T-cell (primary cell): Measurements from ENCODE around the gene DVL3. TPM values are rescaled to one million over a fixed set of nuclear protein-coding genes. Genes with fewer than 3 reads are reported as not detected.
"Not testable (repeated sequence)": the region's sequence is repeated elsewhere in the genome, so short reads cannot be mapped to it uniquely, and the experiment has no call there.

Source experiments
- ATAC-seq, 4 experiments: fragments of 200-7000 bp in 3 of 4; fragments of 150-1000 bp in 1 of 4; cut with Tn5 transposase; replicated peaks in 1 of 4; 1 replicate in 3 of 4; 2 replicates in 1 of 4; pipeline ENCODE4 v1.10.0; 2021; ENCODE audit warnings: moderate library complexity in 3 of 4, mild to moderate bottlenecking in 2 of 4, moderate number of reproducible peaks in 1 of 4
- CTCF ChIA-PET, 2 donors: fragments of 300-600 bp; sonication (Branson Sonifier 250); formaldehyde crosslinking; loops; one replicate each; lab custom pipeline; 2022; ENCODE audit warnings: antibody characterized with exemption in 2 of 2; lab: Charles Lee
- POLR2A ChIA-PET, 2 donors: fragments of 300-600 bp; sonication (Branson Sonifier 250); formaldehyde crosslinking; loops; one replicate each; lab custom pipeline; 2022; ENCODE audit warnings: antibody characterized with exemption in 2 of 2; lab: Charles Lee
- DNase-seq, 35 experiments: peaks; one replicate each; pipeline versions ENCODE4 v3.0.0 to v3.0.0-alpha.2; 2013 to 2023
- H3K27ac ChIP-seq: one replicate; pipeline ENCODE4 v1.5.1; 2013; ENCODE audit warnings: low read length
- H3K27me3 ChIP-seq, 2 experiments: replicated peaks in 1 of 2; 1 replicate in 1 of 2; 2 replicates in 1 of 2; pipeline versions ENCODE4 v1.6.1 to v1.7.0; 2013; ENCODE audit warnings: low read length in 1 of 2, mixed read lengths in 1 of 2; ENCODE audit not compliant: control insufficient read depth in 2 of 2, insufficient read depth in 2 of 2; ENCODE audit errors: extremely low read depth in 1 of 2
- H3K36me3 ChIP-seq, 2 donors: 1 replicate in 1 of 2; 2 replicates in 1 of 2; pipeline versions ENCODE4 v1.6.1 to v1.7.0; 2013; ENCODE audit warnings: low read length in 1 of 2; ENCODE audit not compliant: control insufficient read depth in 2 of 2, insufficient read depth in 1 of 2; ENCODE audit errors: extremely low read depth in 1 of 2
- H3K4me1 ChIP-seq, 2 experiments: 1 replicate in 1 of 2; 2 replicates in 1 of 2; pipeline versions ENCODE4 v1.6.1 to v1.7.0; 2013; ENCODE audit warnings: low read length in 2 of 2, mixed read lengths in 1 of 2; ENCODE audit not compliant: insufficient read depth in 2 of 2, control insufficient read depth in 1 of 2; ENCODE audit errors: extremely low read depth in 1 of 2
- H3K4me3 ChIP-seq, 2 donors: 1 replicate in 1 of 2; 2 replicates in 1 of 2; pipeline versions ENCODE4 v1.5.1 to v1.7.0; 2013; ENCODE audit warnings: mild to moderate bottlenecking in 2 of 2, low read length in 1 of 2, moderate library complexity in 1 of 2; ENCODE audit not compliant: control insufficient read depth in 1 of 2; ENCODE audit errors: extremely low read depth in 1 of 2
- H3K9me3 ChIP-seq: 2 replicates; pipeline ENCODE4 v1.7.0; 2013
- H3K27ac Mint-ChIP-seq, 2 donors: one replicate each; pipeline ENCODE4 v1.8.0; 2020 to 2021; ENCODE audit warnings: mild to moderate bottlenecking in 2 of 2, mixed read lengths in 2 of 2
- H3K27me3 Mint-ChIP-seq, 2 donors: one replicate each; pipeline ENCODE4 v1.8.0; 2021 to 2022; ENCODE audit warnings: mixed read lengths in 2 of 2
- H3K36me3 Mint-ChIP-seq: one replicate; pipeline ENCODE4 v1.8.0; 2021; ENCODE audit warnings: mixed read lengths
- H3K4me1 Mint-ChIP-seq, 3 donors: one replicate each; pipeline ENCODE4 v1.8.0; 2020 to 2022; ENCODE audit warnings: mixed read lengths in 3 of 3, mild to moderate bottlenecking in 1 of 3
- H3K4me3 Mint-ChIP-seq, 3 donors: one replicate each; pipeline ENCODE4 v1.8.0; 2020 to 2022; ENCODE audit warnings: mild to moderate bottlenecking in 3 of 3, mixed read lengths in 3 of 3, moderate library complexity in 3 of 3
- H3K9me3 Mint-ChIP-seq, 3 donors: one replicate each; pipeline ENCODE4 v1.8.0; 2020 to 2022; ENCODE audit warnings: mixed read lengths in 3 of 3
- WGBS: methylation state at CpG from one replicate; pipeline ENCODE4 v1.1.5; 2013; ENCODE audit warnings: missing lambda C conversion rate; ENCODE audit not compliant: insufficient coverage; 5-methylcytosine and 5-hydroxymethylcytosine counted together
- total RNA-seq, 35 experiments: library from RNA in 6 of 35; stranded (reverse) in 6 of 35; fragments of 120-200 nt in 1 of 35; gene quantifications; one replicate each; pipeline versions ENCODE4 v1.2.1 to v1.2.4 and lab custom pipeline; 2013 to 2026

DVL3 gene
- total RNA-seq, 5 donors from 2014 or later (not counting 1 experiment from before 2014, with no cell fraction given) = 33.8 to 60.2 (median 51.2) TPM

- peak overlapping the region; percentile 45 to 59 for H3K27ac Mint-ChIP-seq
- no peak overlapping the region for H3K27ac ChIP-seq
- H3K27me3 ChIP-seq = no peaks in the 10 kb centered on the region
These were observed 2.0 kb downstream of the DVL3 start for GRCh38 chr3:184157206-184157605.

DNA sequence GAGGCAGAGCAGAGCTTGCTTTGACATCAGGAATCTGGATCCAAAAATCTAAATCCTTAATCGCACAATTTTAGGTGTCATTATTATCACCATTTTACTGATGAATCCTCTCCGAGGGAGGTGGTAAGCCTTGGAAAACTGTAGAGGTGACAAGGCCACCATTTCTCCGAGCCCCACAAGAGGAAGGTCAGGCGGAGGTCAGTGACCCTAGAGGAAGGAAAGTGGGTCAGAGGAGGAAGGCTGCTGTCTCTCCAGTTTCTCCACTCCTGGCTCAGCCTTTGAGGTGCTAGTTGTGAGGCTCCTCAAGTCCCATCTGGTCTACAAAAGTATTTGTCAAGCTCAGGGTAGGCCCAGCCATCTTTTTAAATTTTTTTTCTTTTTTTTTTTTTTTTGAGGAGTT lies 3.2 kb downstream of the DVL3 start:
- no peak overlapping the region for H3K4me3 ChIP-seq
- no peaks in the 10 kb centered on the region for H3K9me3 Mint-ChIP-seq
- H3K36me3 ChIP-seq = no peaks in the 10 kb centered on the region
- H3K27ac Mint-ChIP-seq = no peak overlapping the region
- no peak overlapping the region for H3K27ac ChIP-seq
- peaks cover 13% of the 10 kb centered on the region for H3K36me3 Mint-ChIP-seq
- ChIA-PET POLR2A (interaction anchor here in 1 of 2 donors (0.6 kb wide), 1 partner anchor 18 kb away, joined by 3 read pairs; no protein-coding TSS in a partner anchor), CTCF (interaction anchor here in 1 of 2 donors (0.7 kb wide), 1 partner anchor 156 kb away, joined by 4 read pairs; no protein-coding TSS in a partner anchor)
- no peak overlapping the region for H3K4me3 Mint-ChIP-seq
- WGBS = no CpG with 5 or more reads among the region's 4 CpGs
- H3K4me1 Mint-ChIP-seq = peaks cover 29 to 41% (median 39%) of the 10 kb centered on the region in 3 donors
- no peak for DNase-seq
- H3K4me1 ChIP-seq = peaks cover 7 to 23% of the 10 kb centered on the region in 2 experiments
- no peak for ATAC-seq
- H3K27me3 ChIP-seq = no peaks in the 10 kb centered on the region
- H3K27me3 Mint-ChIP-seq = no peaks in the 10 kb centered on the region
- no peaks in the 10 kb centered on the region for H3K9me3 ChIP-seq

More at GRCh38 chr3:184157206-184157605, 2.0 kb downstream of the DVL3 start:
- no peak for DNase-seq
- H3K36me3 ChIP-seq = no peaks in the 10 kb centered on the region
- ChIA-PET POLR2A (interaction anchor here in 1 of 2 donors (0.6 kb wide), 1 partner anchor 27 kb away, joined by 9 read pairs; no protein-coding TSS in a partner anchor), CTCF (no interaction called here)
- peaks cover 10% of the 10 kb centered on the region for H3K36me3 Mint-ChIP-seq
- H3K27me3 Mint-ChIP-seq = no peaks in the 10 kb centered on the region
- no peaks in the 10 kb centered on the region for H3K9me3 Mint-ChIP-seq
- H3K4me1 ChIP-seq = peaks cover 7 to 23% of the 10 kb centered on the region in 2 experiments
- peaks cover 29 to 41% (median 39%) of the 10 kb centered on the region in 3 donors for H3K4me1 Mint-ChIP-seq
- H3K9me3 ChIP-seq = no peaks in the 10 kb centered on the region
- ATAC-seq = no peak
- peak overlapping the region; percentile 89 to 96 (median 91) for H3K4me3 Mint-ChIP-seq
- no peak overlapping the region for H3K4me3 ChIP-seq

GRCh38 chr3:184160456-184160855 lies 5.3 kb downstream of the DVL3 start:
- Mint-ChIP-seq H3K27me3 (no peaks in the 10 kb centered on the region), H3K9me3 (no peaks in the 10 kb centered on the region), H3K4me3 (no peak overlapping the region), H3K4me1 (peaks cover 29 to 41% (median 36%) of the 10 kb centered on the region in 3 donors), H3K27ac (no peak overlapping the region), H3K36me3 (peaks cover 20% of the 10 kb centered on the region)
- Histone ChIP-seq H3K36me3 (peaks cover 16 to 18% of the 10 kb centered on the region in 2 donors), H3K27ac (no peak overlapping the region), H3K27me3 (no peaks in the 10 kb centered on the region), H3K9me3 (no peaks in the 10 kb centered on the region), H3K4me1 (peaks cover 7 to 17% of the 10 kb centered on the region in 2 experiments), H3K4me3 (no peak overlapping the region)
- no peak for DNase-seq
- CTCF ChIA-PET = interaction anchor here in 1 of 2 donors (0.7 kb wide), 1 partner anchor 159 kb away, joined by 3 read pairs; no protein-coding TSS in a partner anchor
- WGBS = 70% methylated on average over 2 of the region's 2 CpGs
- ATAC-seq = no peak
- POLR2A ChIA-PET = no interaction called here

DNA sequence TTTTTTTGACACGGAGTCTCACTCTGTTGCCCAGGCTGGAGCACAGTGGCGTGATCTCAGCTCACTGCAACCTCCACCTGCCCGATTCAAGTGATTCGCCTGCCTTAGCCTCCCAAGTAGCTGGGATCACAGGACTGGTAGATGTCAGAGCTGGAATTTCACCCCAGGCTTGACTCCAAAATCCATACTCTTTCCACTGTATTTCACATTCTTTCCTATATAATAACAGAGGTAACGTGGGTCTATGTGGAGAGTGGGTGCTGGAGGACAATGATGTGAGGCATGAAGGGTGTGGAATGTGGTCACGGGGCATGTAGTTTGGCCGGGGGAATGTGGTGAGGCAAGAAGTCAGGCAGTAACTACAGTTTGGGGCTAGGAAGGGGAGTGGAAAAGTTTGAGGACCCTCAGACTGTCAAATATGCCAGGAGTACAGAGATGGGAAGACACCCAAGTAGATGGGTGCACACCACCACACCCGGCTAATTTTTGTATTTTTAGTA lies 7.4 kb downstream of the DVL3 start:
- CTCF ChIA-PET, H3K9me3 Mint-ChIP-seq, H3K4me3 Mint-ChIP-seq, H3K9me3 ChIP-seq, H3K4me3 ChIP-seq, ATAC-seq, H3K27me3 ChIP-seq, H3K27ac ChIP-seq, DNase-seq, H3K27ac Mint-ChIP-seq, POLR2A ChIA-PET, H3K4me1 ChIP-seq, H3K27me3 Mint-ChIP-seq: not testable (repeated sequence)
- H3K36me3 ChIP-seq = peaks cover 24 to 39% of the 10 kb centered on the region in 2 donors
- Mint-ChIP-seq H3K4me1 (peaks cover 18 to 21% (median 19%) of the 10 kb centered on the region in 3 donors), H3K36me3 (peaks cover 34% of the 10 kb centered on the region)
- WGBS = 84% methylated on average over 3 of the region's 8 CpGs

DNA sequence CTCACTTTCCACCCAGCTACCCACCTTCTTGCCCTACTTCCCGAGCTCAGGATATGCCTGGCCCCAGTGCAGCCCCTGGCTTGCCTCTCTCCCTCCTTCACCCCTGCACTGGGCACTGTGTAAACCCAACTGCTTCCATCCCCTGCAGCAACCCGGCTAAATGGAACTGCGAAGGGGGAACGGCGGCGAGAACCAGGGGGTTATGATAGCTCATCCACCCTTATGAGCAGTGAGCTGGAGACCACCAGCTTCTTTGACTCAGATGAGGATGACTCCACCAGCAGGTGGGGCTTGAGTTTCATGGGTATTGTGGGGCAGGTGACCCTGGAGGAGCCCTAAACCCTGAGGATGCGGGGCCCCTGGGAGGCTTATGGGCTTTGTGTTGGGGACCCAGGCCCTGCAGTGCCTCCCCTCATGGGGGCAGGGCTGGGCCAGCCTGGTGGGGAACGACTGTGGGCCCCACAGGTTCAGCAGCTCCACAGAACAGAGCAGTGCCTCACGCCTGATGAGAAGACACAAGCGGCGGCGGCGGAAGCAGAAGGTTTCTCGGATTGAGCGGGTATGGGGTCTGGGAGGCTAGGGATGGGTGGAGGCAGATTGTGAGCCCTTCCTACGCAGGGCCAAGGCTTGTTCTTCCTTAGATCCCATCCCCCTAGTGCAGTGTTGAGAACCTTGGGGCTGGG lies 9.6 kb downstream of the DVL3 start:
- Mint-ChIP-seq H3K9me3 (no peaks in the 10 kb centered on the region), H3K27ac (no peak overlapping the region), H3K4me3 (no peak overlapping the region), H3K4me1 (peaks cover 10 to 13% (median 11%) of the 10 kb centered on the region in 3 donors), H3K36me3 (peaks cover 36% of the 10 kb centered on the region), H3K27me3 (no peaks in the 10 kb centered on the region)
- Histone ChIP-seq H3K36me3 (peaks cover 26 to 55% of the 10 kb centered on the region in 2 donors), H3K4me3 (no peak overlapping the region), H3K27me3 (no peaks in the 10 kb centered on the region), H3K27ac (no peak overlapping the region), H3K9me3 (no peaks in the 10 kb centered on the region), H3K4me1 (no peaks in the 10 kb centered on the region)
- no peak for DNase-seq
- 85% methylated on average over 8 of the region's 16 CpGs for WGBS
- CTCF ChIA-PET = interaction anchor here in 1 of 2 donors (0.5 to 0.6 kb wide), 2 partner anchors 13 to 55 kb away, joined by 5 to 9 read pairs; no protein-coding TSS in a partner anchor
- ATAC-seq = no peak
- POLR2A ChIA-PET = interaction anchor here (0.6 kb wide), 2 partner anchors 11 to 43 kb away, joined by 4 read pairs; no protein-coding TSS in a partner anchor

- CTCF ChIA-PET = no interaction called here
- POLR2A ChIA-PET = interaction anchor here in 1 of 2 donors (0.6 kb wide), 1 partner anchor 42 kb away, joined by 4 read pairs; no protein-coding TSS in a partner anchor
- no CpG with 5 or more reads among the region's 3 CpGs for WGBS
These were observed 10.4 kb downstream of the DVL3 start for GRCh38 chr3:184165543-184165942.

More at GRCh38 chr3:184165543-184165942, 10.4 kb downstream of the DVL3 start:
- Mint-ChIP-seq H3K36me3 (peaks cover 33% of the 10 kb centered on the region), H3K27ac (no peak overlapping the region), H3K9me3 (no peaks in the 10 kb centered on the region), H3K4me1 (peaks cover 5 to 7% (median 5%) of the 10 kb centered on the region in 3 donors), H3K27me3 (no peaks in the 10 kb centered on the region), H3K4me3 (no peak overlapping the region)
- peaks cover 27 to 55% of the 10 kb centered on the region in 2 donors for H3K36me3 ChIP-seq
- H3K27ac ChIP-seq = no peak overlapping the region
- no peak overlapping the region for H3K4me3 ChIP-seq
- ATAC-seq (no peak), DNase-seq (no peak)
- H3K9me3 ChIP-seq = no peaks in the 10 kb centered on the region
- H3K27me3 ChIP-seq = no peaks in the 10 kb centered on the region
- H3K4me1 ChIP-seq = no peaks in the 10 kb centered on the region
